ENCODE results near the gene CGNL1.

Gene CGNL1

DNA sequence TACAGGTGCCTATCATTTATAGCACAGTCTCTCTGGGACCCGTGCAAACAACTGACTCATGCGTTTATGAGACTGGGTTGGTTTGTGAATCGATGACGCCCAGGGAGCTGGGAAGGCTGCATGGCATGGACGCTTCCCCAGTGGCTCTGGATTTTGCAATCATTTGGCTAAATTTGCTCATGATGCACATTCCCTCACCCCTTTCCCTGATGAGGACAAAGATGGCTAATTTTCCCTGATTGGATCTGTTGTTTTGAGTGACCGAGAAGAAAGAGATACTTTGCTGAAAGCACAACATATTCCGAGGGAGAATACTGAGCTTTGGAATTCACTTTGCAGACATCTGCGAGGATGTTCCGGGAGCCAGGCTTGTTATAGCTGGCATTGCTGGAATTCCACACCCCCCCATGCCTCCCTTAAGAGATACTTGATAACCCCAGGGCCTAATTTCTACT lies 51.1 kb downstream of the CGNL1 start:
- DNase-seq = no peak

DNA sequence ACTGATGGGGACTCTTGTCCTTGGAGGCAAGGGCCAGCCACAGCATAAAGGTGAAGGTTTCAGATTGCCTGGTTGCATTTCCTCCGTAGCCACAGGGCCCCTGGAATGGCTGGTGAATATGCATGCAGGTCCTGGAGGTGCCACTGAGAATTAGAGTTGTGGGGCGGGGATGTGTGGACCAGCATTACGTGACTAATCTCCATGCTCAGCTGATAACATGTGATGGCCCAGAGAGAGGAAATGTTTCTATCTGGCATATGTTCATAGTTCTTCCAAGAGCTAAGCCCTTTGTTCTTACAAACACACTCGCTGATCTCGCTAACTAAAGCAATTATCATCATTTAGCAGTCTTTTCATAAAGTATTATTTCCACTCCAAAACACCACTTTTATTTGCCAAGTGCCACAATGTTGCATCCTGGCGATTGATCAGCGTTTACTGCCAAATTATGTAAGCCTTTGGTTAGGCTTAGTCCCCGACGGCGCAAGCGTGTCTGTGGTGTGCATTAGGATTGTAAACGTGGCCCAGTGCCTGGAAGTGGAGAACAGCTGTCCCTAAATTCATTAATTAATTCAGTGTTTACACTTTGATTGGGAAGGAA lies 55.9 kb downstream of the CGNL1 start:
- no peak for DNase-seq

DNA sequence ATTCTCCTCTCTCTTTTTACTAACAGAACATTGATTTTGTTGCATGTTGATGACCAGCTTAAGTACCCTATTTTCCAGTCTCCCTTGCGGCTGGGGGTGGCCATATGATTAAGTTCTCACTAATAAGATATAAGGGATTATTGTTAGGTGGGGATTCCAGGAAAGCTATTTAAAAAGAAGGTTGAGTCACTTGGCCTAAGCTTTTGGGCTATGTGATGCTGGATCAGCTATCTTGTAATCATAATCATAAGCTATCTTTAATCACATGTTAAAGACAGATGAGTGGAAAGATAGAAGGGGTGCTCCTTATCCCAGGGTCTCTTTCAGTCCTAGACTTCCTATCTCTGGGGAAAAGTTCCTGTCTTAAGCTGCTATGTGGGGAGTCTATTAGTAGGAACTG lies 59.9 kb downstream of the CGNL1 start:
- no peak for DNase-seq

DNA sequence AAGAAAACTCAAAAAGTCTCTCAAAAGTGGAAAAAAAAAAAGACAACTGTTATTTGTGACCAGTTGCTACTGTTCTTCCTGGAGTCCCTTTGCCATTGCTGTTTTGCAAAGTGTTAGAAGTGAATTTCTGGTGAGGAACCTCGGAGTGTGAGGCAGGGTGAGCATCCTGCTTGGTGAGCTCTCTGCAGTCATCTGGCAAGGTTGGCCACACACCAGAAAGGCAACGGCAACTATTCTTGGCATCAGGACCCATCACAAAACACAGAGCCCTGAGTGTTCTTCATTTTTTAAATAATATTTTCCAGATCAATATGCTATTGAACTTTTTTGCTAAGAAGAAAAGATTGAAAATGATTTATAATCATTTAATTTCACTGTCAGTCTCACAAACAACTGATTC lies 60.7 kb downstream of the CGNL1 start:
- no peak for DNase-seq

DNA sequence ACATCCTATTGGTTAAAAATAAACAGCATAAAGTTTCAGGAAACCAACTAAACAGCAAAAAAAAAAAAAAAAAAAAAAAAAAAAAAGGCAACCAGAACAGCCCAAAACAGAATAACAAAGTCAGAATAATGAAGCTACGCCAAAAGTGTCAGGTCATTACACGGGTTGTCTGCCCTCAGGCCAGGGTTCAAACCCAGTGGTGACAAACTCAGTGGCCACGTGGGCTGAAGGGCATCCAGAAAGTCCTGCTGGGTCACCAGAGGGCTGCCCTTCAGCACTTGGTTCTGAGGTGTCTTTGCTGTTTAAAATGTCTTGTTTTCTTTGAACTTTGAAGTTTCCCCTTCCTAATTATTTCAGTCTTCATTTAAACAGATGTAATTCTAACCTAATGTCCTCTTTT lies 61.3 kb downstream of the CGNL1 start:
- no peak for DNase-seq

DNA sequence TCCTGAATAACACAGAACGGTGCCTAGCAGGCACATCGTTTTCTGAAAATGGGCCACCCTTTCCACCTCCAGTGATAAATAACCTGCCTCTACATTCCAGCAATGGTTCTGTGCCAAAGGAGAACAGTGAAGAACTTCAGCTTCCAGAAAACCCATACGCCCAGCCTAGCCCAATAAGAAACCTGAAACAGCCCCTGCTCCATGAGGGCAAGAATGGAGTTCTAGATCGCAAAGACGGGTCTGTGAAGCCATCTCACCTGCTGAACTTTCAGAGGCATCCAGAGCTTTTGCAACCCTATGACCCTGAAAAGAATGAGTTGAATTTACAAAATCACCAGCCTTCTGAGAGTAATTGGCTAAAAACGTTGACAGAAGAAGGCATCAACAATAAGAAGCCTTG lies 61.9 kb downstream of the CGNL1 start:
- no peak for DNase-seq

DNA sequence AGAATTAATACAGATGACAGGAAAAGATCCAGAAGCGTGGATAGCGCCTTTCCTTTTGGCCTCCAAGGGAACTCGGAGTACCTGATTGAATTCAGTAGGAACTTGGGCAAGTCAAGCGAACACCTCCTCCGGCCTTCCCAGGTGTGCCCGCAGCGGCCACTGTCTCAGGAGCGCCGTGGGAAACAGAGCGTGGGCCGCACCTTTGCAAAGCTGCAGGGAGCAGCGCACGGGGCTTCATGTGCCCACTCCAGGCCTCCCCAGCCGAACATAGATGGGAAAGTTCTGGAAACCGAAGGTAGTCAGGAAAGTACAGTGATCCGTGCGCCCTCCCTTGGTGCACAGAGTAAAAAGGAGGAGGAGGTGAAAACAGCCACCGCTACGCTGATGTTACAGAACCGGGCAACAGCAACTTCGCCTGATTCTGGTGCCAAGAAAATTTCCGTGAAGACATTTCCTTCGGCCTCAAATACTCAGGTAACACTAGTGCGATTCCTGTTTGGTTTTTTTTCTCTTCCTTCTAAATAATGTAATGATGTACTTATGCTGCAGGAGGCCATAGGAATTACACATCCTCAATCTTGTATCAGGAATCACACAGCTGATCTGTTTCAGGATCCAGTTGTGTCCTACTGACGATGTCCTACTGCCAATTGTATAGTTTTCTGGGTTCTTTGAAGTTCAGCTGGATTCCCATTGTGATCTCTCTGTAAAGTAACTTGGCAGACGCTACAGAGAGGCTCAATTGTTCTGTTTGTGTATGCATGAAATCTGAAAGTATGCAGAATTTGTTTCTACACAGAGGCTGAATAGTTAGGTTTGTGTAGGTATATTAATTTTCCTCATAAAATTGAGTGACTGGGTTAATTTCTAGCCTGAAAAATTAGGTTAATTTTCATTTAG lies 63.1 kb downstream of the CGNL1 start:
- DNase-seq = no peak

DNA sequence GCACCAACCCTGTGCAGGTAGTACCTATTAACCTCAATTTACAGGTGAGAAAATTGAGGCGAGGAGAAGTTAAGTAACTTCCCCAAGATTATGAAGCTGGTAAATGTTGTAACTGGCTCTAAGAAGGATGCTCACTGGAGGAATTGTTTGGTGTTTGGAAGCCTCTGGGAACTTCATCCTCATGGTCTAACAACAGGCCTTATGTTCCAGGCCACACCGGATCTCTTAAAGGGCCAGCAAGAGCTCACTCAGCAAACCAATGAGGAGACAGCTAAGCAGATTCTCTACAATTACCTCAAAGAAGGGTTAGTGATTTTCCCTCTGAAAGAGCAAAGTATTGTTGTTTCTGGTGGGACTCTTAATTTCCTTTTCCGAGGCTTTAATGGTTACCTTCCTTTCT lies 63.9 kb downstream of the CGNL1 start:
- DNase-seq = no peak

DNA sequence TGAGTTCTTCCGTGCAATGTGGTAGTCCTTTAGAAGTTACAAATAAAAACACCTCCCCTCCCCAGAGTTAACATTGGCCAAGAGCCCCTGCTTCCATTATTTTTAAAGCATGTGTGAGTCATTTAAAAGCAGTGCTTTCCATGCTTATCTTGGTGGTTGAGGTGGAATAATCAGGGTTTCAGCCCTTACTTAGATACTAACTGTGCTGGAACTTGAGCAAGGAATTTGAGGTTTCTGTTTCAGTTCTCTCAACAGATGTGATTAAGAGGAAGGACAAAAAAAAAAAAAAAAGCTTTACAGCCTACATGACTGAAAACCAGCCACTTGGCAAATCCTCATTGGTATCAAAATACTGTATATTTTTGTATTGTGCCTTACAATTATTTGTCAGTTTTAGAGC lies 64.5 kb downstream of the CGNL1 start:
- no peak for DNase-seq

DNA sequence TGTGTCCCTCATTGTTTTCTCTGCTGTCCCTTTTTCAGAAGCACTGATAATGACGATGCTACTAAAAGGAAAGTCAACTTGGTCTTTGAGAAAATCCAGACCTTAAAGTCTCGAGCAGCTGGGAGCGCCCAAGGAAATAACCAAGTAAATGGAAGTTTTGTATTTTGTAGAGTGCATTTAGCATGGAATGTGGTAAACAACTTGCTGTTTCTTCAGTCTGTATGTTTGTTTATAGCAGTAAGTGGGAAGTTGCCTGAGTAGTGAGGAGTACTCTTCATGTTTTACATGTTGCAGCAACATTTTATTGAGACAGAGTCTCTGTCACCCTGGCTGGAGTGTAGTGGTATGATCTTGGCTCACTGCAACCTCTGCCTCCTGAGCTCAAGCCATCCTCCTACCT lies 66.0 kb downstream of the CGNL1 start:
- DNase-seq = no peak

DNA sequence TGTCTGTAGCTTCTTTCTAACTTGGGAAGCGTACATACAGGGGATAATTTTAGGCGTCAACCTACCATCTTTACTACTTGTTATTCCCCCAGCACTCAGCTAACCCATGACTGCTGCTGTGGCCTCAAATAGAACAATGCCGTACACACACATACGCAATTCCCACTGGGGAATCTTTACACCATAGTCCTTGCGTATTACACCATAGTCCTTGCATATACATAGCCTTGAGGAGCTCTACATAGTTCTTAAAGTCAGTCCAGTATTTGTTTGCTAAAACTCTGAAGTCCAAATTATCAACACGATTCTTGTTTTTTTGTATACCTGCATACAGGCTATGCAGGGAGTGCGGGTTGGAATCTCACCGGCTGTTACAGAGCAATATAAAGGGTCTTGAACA lies 67.2 kb downstream of the CGNL1 start:
- no peak for DNase-seq

DNA sequence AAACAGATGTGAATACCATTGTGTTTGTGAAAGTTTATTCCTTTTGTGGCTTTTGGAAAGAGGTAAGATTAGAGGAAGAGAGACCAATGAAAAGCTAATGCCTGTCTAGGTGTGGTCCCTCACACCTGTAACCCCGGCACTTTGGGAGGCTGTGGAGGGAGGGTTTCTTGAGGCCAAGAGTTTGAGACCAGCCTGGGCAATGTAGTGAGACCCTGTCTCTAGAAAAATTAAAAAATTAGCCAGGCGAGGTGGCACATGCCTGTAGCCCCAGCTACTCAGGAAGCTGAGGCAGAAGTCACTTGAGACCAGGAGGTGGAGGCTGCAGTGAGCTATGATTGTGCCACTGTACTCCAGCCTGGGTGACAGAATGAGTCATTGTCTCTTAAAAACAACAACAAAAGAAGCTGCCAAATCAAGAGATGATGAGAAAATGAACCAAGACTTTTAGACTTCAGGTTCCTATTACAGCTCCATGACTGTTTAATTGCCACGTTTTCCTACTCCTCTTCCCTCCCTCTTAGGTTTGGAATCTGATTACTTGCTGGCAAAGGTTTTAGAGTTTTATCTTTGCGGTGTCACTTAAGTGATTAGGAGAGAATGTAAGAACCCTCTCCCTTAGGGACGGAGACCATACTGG lies 68.7 kb downstream of the CGNL1 start:
- no peak for DNase-seq

DNA sequence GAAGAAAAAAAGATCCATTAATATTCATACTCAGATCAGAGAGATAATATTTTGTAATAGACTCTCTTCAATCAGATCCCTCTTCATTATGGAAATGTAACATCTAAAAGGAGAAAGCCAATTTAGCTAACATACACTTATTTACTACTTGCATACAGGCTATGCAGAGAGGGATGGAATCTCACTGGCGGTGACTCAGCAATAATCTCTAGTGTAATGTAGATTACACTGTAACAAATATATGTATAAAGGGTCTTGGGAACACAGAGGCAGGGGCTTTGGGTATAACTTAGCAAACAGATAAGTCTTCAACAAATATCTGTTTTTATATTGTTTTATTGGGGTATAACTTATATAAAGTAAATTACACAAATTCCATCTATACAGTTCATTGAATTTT lies 69.6 kb downstream of the CGNL1 start:
- DNase-seq = no peak

DNA sequence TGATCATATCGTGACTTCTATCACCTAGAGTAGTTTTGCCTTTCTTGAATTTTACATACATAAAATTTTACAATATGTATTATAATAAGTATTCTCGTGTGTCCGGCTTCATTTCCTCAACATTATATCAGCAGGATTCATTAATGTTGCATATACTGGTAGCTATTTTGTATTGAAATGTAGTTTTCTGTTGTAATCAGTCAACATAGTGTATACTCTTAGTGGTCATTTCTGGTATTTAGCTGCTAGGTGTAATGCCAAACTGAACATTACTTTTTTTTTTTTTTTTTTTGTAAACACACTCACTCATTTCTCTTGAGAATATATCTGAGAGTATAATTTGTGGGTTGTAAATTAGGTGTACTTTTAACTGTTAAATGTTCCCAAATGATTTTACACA lies 70.1 kb downstream of the CGNL1 start:
- no peak for DNase-seq

DNA sequence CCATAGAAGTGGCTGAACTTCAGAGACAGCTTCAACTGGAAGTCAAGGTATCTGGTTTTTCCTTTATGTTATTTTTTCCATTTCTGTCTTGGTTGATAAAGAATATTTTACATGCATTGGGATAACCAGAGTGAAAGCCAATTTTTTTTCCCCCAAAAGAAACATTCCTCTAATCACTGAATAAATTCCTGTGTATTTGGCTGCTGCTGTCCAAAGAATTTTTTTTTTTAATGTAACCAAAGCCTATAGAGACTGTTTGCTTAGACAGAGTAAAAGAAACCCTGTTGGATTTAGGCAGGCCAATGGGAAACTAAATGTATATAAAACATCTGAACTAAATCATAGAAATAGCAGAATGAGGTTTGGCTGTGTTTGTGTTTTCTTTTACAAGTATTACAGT lies 75.2 kb downstream of the CGNL1 start:
- no peak for DNase-seq

DNA sequence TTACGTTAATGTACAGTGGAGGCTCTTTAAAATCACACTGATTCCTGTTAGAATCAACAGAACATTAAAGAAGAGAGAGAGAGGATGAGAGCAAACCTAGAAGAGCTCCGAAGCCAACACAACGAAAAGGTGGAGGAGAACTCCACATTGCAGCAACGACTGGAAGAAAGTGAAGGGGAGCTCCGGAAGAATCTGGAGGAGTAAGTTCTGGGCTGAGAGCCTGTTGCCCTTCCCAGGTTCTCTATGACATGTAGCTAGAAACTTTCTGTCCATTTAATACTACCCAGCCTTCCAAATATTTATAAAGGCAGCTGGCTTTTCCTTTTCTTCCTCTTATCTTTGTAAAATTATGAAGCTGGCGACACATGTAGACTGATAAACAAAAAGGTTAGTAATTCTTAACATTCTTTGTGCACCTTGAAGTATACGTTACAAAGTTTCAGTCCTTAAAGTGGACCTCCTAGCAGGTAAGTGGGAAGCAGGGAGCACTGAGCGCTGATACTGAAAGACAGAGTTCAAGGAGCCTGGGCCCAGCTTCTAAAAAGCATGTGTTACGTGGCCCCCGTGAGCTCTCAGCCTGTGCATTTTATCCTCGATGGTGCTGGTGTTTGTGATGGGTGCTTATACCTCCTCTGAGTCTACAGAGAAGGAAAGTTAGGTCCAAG lies 75.9 kb downstream of the CGNL1 start:
- DNase-seq = no peak

DNA sequence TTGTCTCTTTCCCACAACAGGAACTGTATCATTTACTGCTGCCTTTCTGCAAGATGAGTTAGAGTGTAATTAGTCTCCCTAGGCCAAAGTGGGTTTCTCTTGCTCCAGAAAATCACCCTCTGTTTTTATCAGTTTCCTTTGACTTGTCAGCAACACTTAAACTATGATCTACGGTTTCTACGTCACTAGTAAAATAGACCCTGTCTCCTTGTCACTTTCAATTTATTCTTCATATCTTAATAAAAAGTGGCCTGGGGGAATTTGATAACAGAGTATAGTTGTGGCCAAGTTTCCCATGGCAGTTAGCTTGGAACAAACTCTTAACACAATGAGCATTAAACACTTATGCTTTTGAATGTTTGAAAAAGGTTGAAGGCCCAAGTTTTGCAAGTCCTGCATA lies 79.6 kb downstream of the CGNL1 start:
- DNase-seq = no peak

DNA sequence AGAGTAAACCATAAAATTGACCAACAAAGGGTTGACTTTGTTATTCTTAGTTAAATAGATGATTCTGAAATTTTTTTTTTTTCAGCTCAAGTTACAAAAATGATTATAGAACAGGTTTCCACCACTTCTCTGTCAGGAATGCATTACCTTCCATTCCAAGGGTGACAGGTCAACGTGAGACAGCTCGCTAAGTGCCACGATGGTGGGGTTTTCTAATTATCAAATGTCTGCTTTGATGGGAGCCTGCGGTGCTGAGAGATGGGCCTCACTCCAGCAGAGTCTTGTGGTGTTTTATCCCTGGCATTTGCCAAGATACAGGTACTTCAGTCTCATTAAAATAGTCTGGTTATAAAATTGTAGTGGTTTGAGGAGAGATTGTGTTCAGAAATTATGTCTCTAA lies 80.3 kb downstream of the CGNL1 start:
- DNase-seq = no peak

DNA sequence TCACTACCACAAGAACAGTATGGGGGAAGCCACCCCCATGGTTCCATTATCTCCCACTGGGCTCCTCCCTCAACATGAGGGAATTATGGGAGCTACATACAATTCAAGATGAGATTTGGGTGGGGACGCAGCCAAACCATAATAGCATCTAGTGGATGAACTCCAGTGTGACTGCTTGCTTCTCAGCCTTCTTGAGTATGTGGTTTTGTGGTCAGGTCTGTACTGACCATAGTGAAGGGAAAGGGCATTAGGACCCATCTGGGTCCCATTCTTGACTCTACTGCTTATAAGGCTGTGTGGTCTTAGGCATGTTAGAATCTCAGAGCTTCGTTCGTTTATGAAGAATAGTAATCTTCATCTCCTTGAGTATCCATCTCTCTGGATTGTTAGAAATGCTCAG lies 81.4 kb downstream of the CGNL1 start:
- no peak for DNase-seq

DNA sequence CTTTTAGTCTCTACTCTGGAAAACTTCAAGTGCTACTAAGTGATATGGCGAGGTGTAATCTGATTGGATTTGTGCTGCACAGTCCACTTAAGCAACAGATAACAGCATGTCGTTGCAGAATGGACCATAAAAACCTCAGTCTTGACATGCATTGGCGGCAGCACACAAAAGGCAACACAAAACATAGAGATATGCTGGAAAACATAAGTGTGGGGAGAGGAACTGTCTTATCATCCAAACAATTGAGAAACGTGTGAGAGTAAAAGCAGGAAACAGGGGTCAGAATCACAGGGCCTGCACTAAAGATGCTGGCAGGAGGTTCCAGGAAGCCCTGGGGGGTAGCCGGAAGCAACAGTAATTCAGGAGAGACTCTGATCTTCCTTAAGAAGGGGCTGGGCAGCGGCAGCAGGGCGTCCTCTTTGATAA lies 82.1 kb downstream of the CGNL1 start:
- no peak for DNase-seq

DNA sequence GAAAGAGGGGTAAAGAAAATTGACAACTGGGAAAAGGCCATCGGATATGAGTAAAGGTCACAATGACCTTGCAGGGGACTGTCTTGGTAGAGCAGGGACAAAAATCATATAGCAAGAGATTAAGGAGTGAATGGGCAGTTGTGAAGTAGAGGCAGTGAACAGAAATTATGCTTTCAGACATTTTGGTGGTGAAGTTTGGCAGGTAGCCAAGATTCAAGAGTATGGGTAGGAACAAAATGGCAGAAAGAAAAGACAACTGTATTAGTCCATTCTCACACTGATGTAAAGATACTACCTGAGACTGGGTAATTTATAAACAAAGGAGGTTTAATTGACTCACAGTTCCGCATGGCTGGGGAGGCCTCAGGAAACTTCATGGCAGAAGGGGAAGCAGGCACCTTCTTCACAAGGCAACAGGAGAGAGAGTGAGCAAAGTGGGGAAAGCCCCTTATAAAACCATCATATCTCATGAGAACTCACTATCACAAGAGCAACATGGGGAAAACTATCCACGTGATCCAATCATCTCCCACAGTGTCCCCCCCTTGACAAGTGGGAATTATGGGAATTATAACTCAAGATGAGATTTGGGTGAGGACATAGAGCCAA lies 84.0 kb downstream of the CGNL1 start:
- DNase-seq = no peak

DNA sequence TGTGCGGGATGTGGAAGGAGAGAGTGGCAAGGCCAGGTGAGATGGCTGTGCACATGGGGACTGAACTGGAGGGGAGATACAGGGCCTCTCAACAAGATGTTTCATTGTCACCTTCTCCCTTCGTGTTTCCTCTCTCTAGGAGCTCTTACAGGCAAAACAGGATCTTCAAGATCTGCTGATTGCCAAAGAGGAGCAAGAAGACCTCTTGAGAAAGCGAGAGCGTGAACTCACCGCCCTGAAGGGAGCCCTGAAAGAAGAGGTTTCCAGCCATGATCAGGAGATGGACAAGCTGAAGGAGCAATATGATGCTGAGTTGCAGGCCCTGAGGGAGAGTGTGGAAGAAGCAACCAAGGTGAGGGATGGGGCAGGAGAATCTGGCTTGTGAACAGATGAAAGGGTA lies 85.2 kb downstream of the CGNL1 start:
- DNase-seq = no peak

DNA sequence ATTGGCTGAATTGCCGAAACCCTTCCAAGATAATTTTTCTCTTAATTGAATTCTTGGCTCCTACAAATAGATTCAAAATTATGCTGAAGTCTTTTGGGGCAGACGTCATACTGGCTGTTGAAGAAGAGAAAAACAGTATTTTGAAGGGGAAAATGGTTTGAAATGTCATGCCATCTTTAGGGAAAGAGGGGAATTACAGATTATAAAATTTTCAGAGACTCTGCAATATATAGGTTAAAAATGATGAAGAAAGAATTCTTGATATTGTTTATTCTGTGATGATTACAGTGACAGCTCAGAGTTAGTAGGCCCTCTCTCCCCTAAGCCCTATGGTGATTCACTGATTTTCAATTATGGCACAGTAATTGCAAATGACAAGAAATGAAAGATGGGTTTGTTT lies 86.1 kb downstream of the CGNL1 start:
- no peak for DNase-seq
